Small intestine (tissue), 16 donors: ENCODE data around the gene CFAP141. TPM values are rescaled to one million over a fixed set of nuclear protein-coding genes. Genes with fewer than 3 reads are reported as not detected.

Experiments used
- DNase-seq, 2 donors: peaks; one replicate each; pipeline versions ENCODE4 v3.0.0 to v3.0.0-alpha.2; 2013
- FAIRE-seq: peaks from 2 replicates; lab custom pipeline; 2012; peaks lifted over from hg19 to GRCh38; lab: Jason Lieb, UNC
- H3K27ac ChIP-seq, 3 donors: one replicate each; pipeline ENCODE4 v1.5.1; 2013; ENCODE audit warnings: low read length in 2 of 3, mild to moderate bottlenecking in 2 of 3, control low read depth in 1 of 3, inconsistent platforms in 1 of 3, low read depth in 1 of 3, moderate library complexity in 1 of 3
- H3K27me3 ChIP-seq, 3 donors: one replicate each; pipeline ENCODE4 v1.6.1; 2013; ENCODE audit warnings: low read length in 3 of 3, inconsistent platforms in 1 of 3; ENCODE audit not compliant: control insufficient read depth in 3 of 3, insufficient read depth in 3 of 3
- H3K36me3 ChIP-seq, 3 donors: one replicate each; pipeline ENCODE4 v1.6.1; 2013; ENCODE audit warnings: low read length in 3 of 3, inconsistent platforms in 1 of 3, low read depth in 1 of 3, mild to moderate bottlenecking in 1 of 3, moderate library complexity in 1 of 3; ENCODE audit not compliant: control insufficient read depth in 3 of 3, insufficient read depth in 2 of 3
- H3K4me1 ChIP-seq, 3 donors: one replicate each; pipeline ENCODE4 v1.6.1; 2013; ENCODE audit warnings: low read length in 2 of 3, inconsistent platforms in 1 of 3, low read depth in 1 of 3, mild to moderate bottlenecking in 1 of 3, moderate library complexity in 1 of 3; ENCODE audit not compliant: control insufficient read depth in 3 of 3, insufficient read depth in 2 of 3
- H3K4me3 ChIP-seq, 3 donors: one replicate each; pipeline ENCODE4 v1.5.1; 2013; ENCODE audit warnings: low read length in 3 of 3, control low read depth in 1 of 3, inconsistent platforms in 1 of 3, low read depth in 1 of 3, mild to moderate bottlenecking in 1 of 3, moderate library complexity in 1 of 3
- H3K9me3 ChIP-seq, 2 donors: one replicate each; pipeline ENCODE4 v1.6.1; 2013; ENCODE audit warnings: low read depth in 1 of 2, low read length in 1 of 2; ENCODE audit not compliant: control insufficient read depth in 2 of 2, insufficient read depth in 1 of 2
- WGBS, 3 donors: extraction: QIAGEN DNeasy Blood & Tissue Kit; methylation state at CpG; one replicate each; pipeline ENCODE4 v1.1.7; 2013; 5-methylcytosine and 5-hydroxymethylcytosine counted together
- long read RNA-seq, 10 donors: transcript quantifications; one replicate each; lab custom pipeline, GENCODE V29; 2026
- polyA plus RNA-seq, 4 donors: library from polyadenylated mRNA; stranded (reverse) in 3 of 4; unstranded in 1 of 4; fragments of 200-250 nt in 3 of 4; fragments of 120-200 nt in 1 of 4; gene quantifications; one replicate each; pipeline versions ENCODE4 v1.2.1 to v1.2.3, GENCODE V29; 2013
- donor health status: healthy with polysubstance abuse.
- donor health status: control.
- donor health status: control.
- donor health status: Bipolar disorder and iron deficiency.
- donor health status: healthy.

CFAP141 gene
- not detected for polyA plus RNA-seq
- long read RNA-seq, donor 1 = 0 reads
- long read RNA-seq, donor 2 = 0 reads
- long read RNA-seq, donor 3 = 0 reads
- long read RNA-seq, donor 4 = 0 reads
- long read RNA-seq, donor 5 = 0 reads
- long read RNA-seq, donor 6 = 0 reads
- long read RNA-seq, donor 7 = 0 reads
- long read RNA-seq, donor 8 = 0 reads
- long read RNA-seq, donor 9 = 0 reads
- long read RNA-seq, donor 10 = 0 reads

- FAIRE-seq = no peak
Measured at GRCh38 chr1:154206196-154206595, at the start of gene CFAP141. TSS of gene CFAP141 (minus strand) at chr1:154206333. CDS start at chr1:154206307, 26 bp downstream.

GRCh38 chr1:154253671-154254070 lies 47.5 kb upstream of the CFAP141 start:
- WGBS, 3 donors = 93 to 95% (median 95%) methylated on average over 7 of the region's 7 CpGs
- no peak for DNase-seq
- Histone ChIP-seq H3K9me3 (no peaks in the 10 kb centered on the region), H3K27ac (no peak overlapping the region), H3K4me1 (no peaks in the 10 kb centered on the region), H3K27me3 (no peaks in the 10 kb centered on the region), H3K4me3 (no peak overlapping the region), H3K36me3 (peaks cover 55 to 70% (median 57%) of the 10 kb centered on the region in 3 donors)
- no peak for FAIRE-seq

More at GRCh38 chr1:154206196-154206595, at the start of gene CFAP141:
- Histone ChIP-seq H3K4me3 (no peak within 1 kb of the TSS), H3K4me1 (no peaks in the 10 kb centered on the region), H3K9me3 (no peaks in the 10 kb centered on the region), H3K27ac (no peak within 1 kb of the TSS), H3K27me3 (no peaks in the 10 kb centered on the region), H3K36me3 (peaks cover 7 to 42% (median 24%) of the 10 kb centered on the region in 3 donors)
- WGBS, 3 donors = 89 to 100% (median 97%) methylated on average over 1 of the region's 1 CpG
- DNase-seq = peak in 1 of 2 donors; percentile 19

- FAIRE-seq = no peak
- no peak overlapping the region for H3K4me3 ChIP-seq
- WGBS, 3 donors = 89 to 94% (median 91%) methylated on average over 3 of the region's 3 CpGs
- no peak for DNase-seq
- no peaks in the 10 kb centered on the region for H3K9me3 ChIP-seq
- no peak overlapping the region for H3K27ac ChIP-seq
- no peaks in the 10 kb centered on the region for H3K27me3 ChIP-seq
- no peaks in the 10 kb centered on the region for H3K4me1 ChIP-seq
- peaks cover 22 to 35% (median 34%) of the 10 kb centered on the region in 3 donors for H3K36me3 ChIP-seq
Measured at GRCh38 chr1:154241703-154242351, 35.7 kb upstream of the CFAP141 start.

- Histone ChIP-seq H3K27me3 (no peaks in the 10 kb centered on the region), H3K36me3 (peaks cover 25 to 37% (median 27%) of the 10 kb centered on the region in 3 donors), H3K9me3 (no peaks in the 10 kb centered on the region), H3K4me1 (no peaks in the 10 kb centered on the region), H3K27ac (no peak overlapping the region), H3K4me3 (no peak overlapping the region)
- no peak for DNase-seq
- FAIRE-seq = no peak
- 88 to 92% (median 90%) methylated on average over 3 of the region's 3 CpGs for WGBS, 3 donors
Measured at GRCh38 chr1:154240294-154240833, 34.2 kb upstream of the CFAP141 start.

DNA sequence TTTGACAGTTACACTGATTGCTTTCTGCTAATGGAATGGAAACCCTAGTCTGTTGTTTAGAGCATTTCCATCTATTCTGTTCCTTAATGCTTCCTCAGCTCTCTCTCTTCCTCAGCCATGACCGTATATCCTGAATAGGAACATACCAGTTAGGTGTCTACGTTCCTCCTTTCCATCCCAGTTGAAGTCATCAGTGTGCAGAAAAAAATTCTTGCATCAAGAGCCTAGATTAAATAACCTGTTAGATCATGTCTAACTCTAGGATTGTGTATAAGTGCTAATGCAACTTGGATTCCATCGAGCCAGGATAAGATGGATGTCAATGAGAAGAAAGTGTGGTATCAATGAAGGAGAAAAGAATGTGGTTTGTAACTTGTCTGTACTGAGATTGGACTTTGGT lies 33.4 kb upstream of the CFAP141 start:
- no peaks in the 10 kb centered on the region for H3K4me1 ChIP-seq
- DNase-seq (no peak), FAIRE-seq (no peak)
- H3K4me3 ChIP-seq = no peak overlapping the region
- 92 to 94% (median 94%) methylated on average over 3 of the region's 3 CpGs for WGBS, 3 donors
- H3K9me3 ChIP-seq = no peaks in the 10 kb centered on the region
- H3K27me3 ChIP-seq = no peaks in the 10 kb centered on the region
- H3K36me3 ChIP-seq = peaks cover 28 to 37% (median 34%) of the 10 kb centered on the region in 3 donors
- no peak overlapping the region for H3K27ac ChIP-seq

GRCh38 chr1:154237880-154238506 lies 31.9 kb upstream of the CFAP141 start:
- FAIRE-seq (no peak), DNase-seq (no peak)
- Histone ChIP-seq H3K4me1 (no peaks in the 10 kb centered on the region), H3K27ac (no peak overlapping the region), H3K4me3 (no peak overlapping the region), H3K36me3 (peaks cover 23 to 36% (median 30%) of the 10 kb centered on the region in 3 donors), H3K27me3 (no peaks in the 10 kb centered on the region), H3K9me3 (no peaks in the 10 kb centered on the region)
- 89 to 94% (median 92%) methylated on average over 6 of the region's 6 CpGs for WGBS, 3 donors

DNA sequence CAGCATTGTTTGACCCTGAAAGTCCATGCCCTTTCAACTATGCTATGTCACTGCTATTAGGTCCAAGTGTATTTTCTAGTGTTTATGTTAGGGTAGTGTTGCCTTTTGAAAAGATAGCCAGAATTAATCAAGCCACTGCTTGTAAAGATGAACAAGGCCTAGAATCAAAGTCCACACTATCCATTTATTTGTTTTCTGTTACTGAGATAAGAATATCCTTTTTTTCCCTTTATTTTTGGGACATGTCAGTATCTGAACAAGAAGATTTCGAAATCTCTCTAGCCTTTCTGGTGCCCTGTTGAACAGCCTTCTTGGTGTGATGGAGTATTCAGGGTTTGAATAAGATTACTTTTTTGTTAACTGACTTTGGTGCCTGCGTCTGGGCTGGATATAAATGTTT lies 31.3 kb upstream of the CFAP141 start:
- H3K4me1 ChIP-seq = no peaks in the 10 kb centered on the region
- 77 to 90% (median 82%) methylated on average over 2 of the region's 2 CpGs for WGBS, 3 donors
- no peak overlapping the region for H3K4me3 ChIP-seq
- H3K36me3 ChIP-seq = peaks cover 25 to 41% (median 29%) of the 10 kb centered on the region in 3 donors
- H3K27ac ChIP-seq = no peak overlapping the region
- no peaks in the 10 kb centered on the region for H3K9me3 ChIP-seq
- H3K27me3 ChIP-seq = no peaks in the 10 kb centered on the region
- FAIRE-seq (no peak), DNase-seq (no peak)

DNA sequence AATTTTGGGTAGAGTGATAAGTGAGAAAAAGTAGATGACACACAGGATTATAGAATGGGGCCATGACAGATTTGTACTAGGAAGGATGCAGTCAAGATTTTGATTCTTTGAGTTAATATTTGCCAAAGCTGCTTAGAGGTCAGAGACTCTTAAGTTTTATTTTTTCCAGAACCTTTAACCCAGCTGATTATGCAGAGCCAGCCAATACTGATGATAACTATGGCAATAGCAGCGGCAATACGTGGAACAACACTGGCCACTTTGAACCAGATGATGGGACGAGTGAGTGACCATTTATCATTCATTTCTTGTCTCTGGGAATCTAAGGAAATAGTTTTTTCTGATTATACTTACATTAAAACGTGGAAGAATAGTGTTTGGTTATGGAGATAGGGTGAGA lies 30.7 kb upstream of the CFAP141 start:
- Histone ChIP-seq H3K36me3 (peaks cover 25 to 45% (median 28%) of the 10 kb centered on the region in 3 donors), H3K9me3 (no peaks in the 10 kb centered on the region), H3K27ac (no peak overlapping the region), H3K27me3 (no peaks in the 10 kb centered on the region), H3K4me3 (no peak overlapping the region), H3K4me1 (no peaks in the 10 kb centered on the region)
- WGBS, 3 donors = 80 to 84% (median 80%) methylated on average over 4 of the region's 4 CpGs
- DNase-seq = no peak
- no peak for FAIRE-seq
